ENCODE data around the gene PTN.

PTN gene, protein sequence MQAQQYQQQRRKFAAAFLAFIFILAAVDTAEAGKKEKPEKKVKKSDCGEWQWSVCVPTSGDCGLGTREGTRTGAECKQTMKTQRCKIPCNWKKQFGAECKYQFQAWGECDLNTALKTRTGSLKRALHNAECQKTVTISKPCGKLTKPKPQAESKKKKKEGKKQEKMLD

DNA sequence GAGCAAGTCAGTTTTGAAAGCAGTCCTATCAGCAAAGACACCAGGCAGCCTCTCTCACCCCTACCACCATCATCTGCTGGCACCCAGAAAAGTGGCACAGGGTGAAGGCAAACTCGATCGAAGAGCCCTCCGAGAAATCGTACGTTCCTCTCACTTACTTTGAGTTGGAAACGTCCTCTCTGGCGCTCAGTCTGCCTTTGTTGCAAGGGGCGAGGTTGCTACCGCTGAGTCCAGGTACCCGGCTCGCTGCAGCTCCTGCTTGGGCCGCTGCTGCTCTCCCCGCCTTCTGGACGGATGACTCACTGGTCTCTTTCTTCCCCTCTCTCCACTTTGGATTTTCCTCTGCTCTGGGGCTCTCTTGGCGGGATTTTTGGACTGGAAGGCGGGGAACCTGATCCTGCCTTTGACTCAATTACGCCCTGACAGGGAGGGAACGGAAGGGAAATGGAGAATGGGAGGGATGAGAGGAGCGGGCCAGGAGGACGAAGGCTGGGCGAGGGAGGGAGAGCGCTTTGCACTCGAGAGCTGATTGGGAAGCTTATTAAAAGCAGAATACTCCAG, at the start of gene PTN:
PTN (minus strand) TSS at position 453 of the 561 bp plus-strand sequence. CDS start 88,760 bp downstream, outside the sequence.
- DNase-seq (ENCODE audit: low read depth in 2 of 2) = no peak

DNA sequence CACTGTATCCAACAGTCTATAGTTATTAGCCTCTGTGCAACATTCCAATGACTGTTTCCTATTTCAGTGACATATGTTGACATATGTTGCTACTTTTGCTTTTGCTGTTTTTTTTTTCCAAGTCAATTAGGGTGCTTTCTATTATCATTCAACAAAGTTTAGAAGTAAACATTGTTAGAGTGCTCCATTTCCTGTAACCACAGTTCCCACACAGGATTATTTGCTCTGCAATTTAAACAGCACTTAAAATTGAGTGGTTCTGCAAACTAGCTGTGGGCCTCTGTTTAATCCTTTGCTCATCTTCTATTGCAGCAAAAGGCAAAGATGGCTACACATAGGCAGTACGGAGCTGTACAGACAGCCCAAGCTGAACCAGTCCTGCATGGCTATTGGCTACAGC, 46.5 kb upstream of the PTN start:
- DNase-seq (ENCODE audit: low read depth in 2 of 2) = no peak

DNA sequence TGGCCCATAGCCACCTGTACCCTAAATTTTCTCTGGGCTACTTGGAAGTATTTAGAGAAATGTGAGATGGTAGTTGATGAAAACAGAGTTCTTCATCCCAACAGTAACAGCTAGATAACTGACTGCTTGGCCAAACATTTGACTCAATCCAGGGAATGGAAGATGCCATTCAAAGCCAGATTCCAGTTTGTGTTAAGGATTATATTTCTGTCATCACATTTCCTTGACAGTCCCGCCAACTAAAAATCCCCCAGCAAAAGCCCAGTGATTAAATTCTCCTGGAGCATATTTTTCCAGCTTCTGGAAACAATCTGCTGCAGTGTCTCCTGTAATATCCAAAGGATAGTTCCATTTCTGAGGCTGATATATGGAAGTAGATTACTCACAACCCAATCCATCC, 45.4 kb upstream of the PTN start:
- no peak for DNase-seq (ENCODE audit: low read depth in 2 of 2)

GRCh38 chr7:137386966-137387365, 43.4 kb upstream of the PTN start:
- no peak for DNase-seq (ENCODE audit: low read depth in 2 of 2)

GRCh38 chr7:137381045-137381444, 37.5 kb upstream of the PTN start:
- DNase-seq (ENCODE audit: low read depth in 2 of 2) = no peak

GRCh38 chr7:137373507-137373906, 30.0 kb upstream of the PTN start:
- no peak for DNase-seq (ENCODE audit: low read depth in 2 of 2)

DNA sequence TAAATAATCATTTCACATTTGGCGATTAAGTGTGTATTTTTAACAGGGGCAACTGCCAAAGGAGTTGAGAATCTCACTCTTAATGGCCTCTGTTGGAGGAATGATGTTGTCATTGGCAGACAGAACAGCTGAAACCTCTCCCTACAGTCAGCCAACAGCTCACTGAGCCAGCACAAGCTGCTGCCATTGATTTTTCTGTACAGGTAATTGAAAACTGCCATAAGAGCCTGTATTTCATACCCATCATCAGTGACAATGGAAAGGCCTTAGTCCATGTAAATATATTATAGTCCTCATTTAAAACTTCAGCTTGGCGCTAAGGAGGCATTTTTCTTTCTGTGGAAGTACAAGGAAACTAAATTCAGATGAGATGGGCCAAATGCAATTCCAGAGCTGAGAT, 28.1 kb upstream of the PTN start:
- DNase-seq (ENCODE audit: low read depth in 2 of 2) = no peak

DNA sequence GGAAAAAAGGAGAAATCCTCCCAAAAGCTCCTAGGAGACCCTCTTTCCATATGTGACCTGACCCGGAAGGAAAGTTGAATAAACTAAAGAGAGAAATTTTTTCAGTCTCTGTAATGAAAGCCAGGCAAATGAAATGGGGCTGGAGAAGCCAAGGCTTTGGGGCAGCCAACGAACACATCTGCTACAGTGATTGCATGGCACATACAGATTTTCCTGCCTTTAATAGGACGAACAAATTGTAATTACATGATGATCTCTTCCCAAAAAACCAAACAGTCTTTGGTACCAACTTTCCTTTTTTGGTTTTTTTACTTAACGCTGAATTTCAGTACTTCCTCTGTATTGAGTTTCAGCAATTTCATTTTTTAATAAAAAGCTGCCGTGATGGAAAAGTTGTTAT, 23.5 kb upstream of the PTN start:
- DNase-seq (ENCODE audit: low read depth in 2 of 2) = no peak

GRCh38 chr7:137363683-137364082, 20.1 kb upstream of the PTN start:
- no peak for DNase-seq (ENCODE audit: low read depth in 2 of 2)

DNA sequence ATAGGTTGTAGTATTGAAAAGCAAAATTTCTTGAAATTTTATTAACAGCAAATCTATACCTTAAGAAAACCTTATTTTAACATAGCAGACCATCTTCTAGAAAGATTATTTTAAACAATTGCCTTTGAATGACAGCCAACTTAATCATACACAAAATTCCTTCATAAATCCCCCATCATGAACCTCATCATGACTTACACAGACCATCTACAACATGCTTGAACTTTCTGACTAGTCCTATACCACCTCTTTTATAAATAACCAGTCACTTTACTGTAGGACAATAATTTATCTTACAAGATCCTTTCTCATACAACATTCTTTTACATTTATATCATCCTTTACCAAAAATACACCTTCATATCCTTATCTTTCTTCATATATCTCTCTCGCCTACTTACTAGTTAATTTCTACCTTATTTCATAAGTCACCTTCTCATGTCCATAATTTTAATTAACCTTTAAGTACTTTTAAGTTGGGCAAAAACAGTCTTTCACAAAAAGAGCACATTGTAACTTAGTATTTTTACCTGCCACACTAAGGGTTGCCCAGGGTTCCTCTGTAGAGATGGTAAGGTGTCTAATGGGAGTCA, 16.6 kb upstream of the PTN start:
- no peak for DNase-seq (ENCODE audit: low read depth in 2 of 2)

DNA sequence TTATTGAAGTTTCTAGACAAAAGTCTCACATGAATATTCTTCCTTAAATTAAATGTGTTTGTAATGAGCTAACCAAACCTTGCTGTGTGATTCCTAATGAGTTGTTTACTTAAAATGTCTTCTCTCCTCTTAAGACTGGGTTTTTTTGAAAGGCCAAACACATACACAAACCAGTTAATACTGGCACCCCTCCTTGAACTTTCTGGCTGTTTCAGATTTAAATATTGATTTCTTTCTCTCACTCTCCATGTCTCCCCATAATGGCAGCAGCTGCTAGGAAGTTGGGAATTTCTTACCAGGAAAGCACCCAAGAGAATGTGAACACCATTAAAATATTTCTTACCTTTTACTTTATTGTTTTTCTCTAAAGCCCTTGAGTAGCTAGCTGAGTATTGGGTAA, 11.4 kb upstream of the PTN start:
- no peak for DNase-seq (ENCODE audit: low read depth in 2 of 2)

DNA sequence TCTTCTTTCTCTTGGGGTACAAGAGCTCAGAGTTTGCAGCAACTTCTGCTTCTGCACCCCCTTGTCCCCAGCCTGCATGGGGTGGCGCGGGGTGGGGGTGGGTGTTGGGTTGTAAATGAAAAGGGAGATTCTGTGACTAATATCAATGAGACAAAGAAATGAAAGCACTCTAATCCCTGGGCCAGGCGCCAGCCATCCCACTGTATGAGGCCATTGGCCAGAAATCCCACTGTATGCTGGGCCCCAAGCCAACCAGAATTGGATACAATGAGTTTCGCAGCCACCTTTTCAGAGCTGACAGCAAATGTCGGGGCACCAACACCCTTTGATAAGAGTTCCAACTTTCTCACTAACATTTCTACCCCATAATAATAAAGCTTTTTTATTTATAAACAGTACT, 10.9 kb upstream of the PTN start:
- no peak for DNase-seq (ENCODE audit: low read depth in 2 of 2)

- no peak for DNase-seq (ENCODE audit: low read depth in 2 of 2)
These were observed 8.4 kb upstream of the PTN start for GRCh38 chr7:137351941-137352340.

DNA sequence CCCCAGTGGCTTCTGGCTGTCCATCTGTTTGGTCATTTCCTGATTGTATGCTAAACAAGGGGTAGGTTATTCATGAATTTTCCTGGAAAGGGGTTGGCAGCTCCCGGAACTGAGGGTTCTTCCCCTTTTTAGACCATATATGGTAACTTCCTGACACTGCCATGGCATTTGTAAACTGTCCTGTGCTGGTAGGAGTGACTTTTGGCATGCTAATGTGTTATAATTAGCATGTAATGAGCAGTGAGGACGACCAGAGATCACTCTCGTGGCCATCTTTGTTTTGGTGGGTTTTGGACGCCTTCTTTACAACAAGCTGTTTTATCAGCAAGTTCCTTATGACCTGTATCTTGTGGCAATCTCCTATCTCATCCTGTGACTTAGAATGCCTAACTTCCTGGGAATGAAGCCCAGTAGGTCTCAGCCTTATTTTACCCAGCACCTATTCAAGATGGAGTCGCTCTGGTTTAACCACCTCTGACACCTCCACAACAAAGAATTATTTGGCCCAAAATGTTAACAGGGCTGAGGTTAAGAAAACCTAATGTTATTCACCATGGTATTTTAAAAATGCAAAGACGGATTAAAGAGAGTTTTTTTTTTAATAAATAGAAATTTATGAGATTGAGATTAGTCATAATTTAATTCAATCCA, 2.4 kb upstream of the PTN start:
- no peak for DNase-seq (ENCODE audit: low read depth in 2 of 2)

DNA sequence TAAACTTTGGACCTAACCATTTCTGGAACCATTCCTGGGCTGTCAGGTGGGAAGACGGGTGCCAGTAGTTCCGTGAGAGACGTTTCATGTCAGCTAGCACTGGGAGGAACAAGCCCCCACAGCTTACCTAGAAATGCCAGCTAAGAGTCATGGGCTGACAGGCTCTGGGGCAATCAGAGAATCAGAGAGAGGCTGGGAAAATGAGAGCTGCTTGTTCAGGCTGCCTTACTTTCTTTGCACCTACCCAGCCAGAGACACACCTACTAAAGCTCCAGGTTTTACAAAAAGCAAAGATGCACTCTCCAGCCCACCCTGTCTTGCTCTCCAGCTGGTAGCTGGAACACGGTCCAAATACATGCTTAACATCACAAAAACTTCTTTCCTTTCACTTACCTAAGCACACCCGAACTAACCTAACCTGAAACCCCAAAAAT, 688 bp downstream of the PTN start:
- no peak for DNase-seq (ENCODE audit: low read depth in 2 of 2)

DNA sequence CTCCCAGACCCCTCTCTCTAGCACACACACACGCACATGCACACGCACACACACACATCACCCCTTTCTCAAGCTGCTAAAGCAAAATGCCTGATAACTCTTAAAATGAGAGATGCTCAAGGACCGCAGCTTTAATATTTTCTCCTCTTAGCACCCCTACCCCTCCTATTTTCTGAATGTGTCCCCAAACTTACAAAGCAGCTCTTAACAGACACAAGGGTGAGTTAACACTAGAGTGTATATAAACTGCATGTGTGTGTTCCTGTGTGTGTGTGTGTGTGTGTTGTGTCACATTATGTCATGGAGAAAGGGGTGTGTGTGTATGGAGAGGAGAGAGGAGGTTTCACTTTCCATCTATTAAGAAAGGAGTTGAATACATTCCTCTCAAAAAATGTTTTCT, 1.3 kb downstream of the PTN start:
- DNase-seq (ENCODE audit: low read depth in 2 of 2) = no peak

DNA sequence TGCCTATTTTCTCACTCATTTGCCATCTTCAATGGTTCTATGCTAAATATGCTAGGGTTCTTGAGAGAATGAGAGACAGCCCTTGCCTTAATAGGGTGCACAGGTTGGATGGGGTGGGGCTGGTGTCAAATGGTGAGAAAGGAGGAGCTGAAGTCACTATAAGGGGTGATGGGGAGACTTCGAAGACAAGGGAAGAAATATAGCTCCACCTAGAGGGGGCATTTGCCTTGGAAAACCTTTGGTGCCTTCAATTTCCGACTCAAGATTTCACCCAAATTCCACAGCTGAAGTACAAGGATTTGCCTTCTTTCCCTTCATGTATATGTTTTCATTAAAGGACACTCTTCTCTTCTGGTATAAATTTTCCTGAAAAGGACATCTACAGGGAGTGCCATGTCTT, 5.6 kb downstream of the PTN start:
- DNase-seq (ENCODE audit: low read depth in 2 of 2) = no peak

- DNase-seq (ENCODE audit: low read depth in 2 of 2) = no peak
These were observed 7.7 kb downstream of the PTN start for GRCh38 chr7:137335814-137336213.

- no peak for DNase-seq (ENCODE audit: low read depth in 2 of 2)
These were observed 12.2 kb downstream of the PTN start for GRCh38 chr7:137331378-137331777.

DNA sequence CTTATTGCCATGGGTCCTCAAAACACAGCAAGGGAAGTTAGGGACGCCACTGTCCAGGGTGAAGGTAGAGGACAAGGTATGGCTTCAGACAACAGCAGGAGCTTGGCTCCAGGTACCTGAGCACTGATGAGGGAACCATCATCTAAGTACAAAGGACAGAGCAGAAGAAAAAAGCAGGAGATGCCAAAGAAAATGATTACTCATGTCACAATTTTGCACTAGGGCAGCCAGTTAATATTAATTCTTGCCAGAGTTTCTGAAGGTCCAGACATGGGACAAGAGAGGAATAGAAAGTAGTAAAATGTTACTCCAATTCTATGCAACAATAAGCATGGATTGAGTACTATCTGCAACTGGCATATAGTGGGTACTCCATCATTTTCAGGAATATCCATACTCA, 14.1 kb downstream of the PTN start:
- no peak for DNase-seq (ENCODE audit: low read depth in 2 of 2)

DNA sequence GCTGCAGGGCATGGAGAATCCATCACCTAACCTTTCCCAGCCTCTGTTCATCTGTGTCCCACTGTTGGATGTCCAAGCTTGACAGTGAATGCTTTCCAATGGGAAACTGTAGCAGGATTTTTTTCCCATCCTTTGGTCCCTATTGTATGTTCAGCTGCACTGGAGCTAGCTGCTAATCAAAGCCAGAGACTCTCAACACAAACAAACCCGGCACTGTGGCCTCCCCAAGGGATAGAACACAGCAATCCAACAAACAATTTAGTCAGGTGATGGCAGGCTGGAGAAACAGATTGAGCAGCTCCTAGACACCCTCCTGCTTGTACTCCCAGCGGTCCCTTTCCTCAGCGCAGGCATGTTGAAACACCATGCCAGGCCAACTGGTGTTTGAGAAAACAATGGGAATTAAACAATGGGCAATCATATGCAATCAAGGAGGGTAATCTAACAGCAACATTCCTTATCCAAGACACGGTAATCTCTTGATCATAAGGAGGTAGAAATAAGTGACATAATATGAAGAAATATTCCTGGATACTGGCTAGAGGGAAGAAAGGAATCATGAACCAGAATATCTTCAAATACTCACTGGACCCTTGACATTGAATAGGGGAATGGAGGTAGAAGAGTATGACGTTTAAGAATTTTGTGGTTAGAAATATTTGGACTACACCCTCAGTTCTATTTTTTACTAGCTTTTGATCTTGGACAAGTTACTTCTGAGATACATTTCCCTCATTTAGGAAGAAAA, 15.0 kb downstream of the PTN start:
- no peak for DNase-seq (ENCODE audit: low read depth in 2 of 2)

DNA sequence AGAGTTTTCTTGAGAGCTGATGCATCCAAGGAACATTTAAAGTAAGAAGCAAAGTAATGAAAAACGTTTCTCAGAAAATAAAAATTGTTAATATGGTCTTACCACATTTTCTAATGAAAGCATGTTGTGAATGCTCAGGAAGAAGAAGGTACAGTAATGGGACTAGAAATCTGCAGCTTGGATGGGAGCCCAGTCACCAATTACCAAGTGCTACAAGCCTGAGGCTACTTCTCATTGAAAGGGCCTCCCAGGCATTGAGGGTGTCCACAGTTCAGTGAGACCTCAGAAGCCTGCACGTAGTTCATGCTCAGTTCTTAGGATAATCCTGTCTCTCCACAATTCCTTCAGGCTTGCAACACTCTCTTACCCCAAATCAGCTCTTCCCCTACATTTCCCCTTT, 17.6 kb downstream of the PTN start:
- no peak for DNase-seq (ENCODE audit: low read depth in 2 of 2)

All from stimulated activated CD8-positive, alpha-beta memory T cell treated with anti-CD3 and anti-CD28 coated beads, Interleukin-2, amount 100 ng/mL, for 48 hours (primary cell).